Stimulated activated CD8-positive, alpha-beta memory T cell treated with anti-CD3 and anti-CD28 coated beads, Interleukin-12 subunit alpha, Interleukin-12 subunit beta, amount 100 ng/mL, for 4 hours (primary cell): ENCODE data around the gene EFNB2.

Experiments used
- DNase-seq: peaks from one replicate; pipeline ENCODE4 v3.0.0-alpha.2; 2020; ENCODE audit warnings: low read depth

Gene EFNB2

DNA sequence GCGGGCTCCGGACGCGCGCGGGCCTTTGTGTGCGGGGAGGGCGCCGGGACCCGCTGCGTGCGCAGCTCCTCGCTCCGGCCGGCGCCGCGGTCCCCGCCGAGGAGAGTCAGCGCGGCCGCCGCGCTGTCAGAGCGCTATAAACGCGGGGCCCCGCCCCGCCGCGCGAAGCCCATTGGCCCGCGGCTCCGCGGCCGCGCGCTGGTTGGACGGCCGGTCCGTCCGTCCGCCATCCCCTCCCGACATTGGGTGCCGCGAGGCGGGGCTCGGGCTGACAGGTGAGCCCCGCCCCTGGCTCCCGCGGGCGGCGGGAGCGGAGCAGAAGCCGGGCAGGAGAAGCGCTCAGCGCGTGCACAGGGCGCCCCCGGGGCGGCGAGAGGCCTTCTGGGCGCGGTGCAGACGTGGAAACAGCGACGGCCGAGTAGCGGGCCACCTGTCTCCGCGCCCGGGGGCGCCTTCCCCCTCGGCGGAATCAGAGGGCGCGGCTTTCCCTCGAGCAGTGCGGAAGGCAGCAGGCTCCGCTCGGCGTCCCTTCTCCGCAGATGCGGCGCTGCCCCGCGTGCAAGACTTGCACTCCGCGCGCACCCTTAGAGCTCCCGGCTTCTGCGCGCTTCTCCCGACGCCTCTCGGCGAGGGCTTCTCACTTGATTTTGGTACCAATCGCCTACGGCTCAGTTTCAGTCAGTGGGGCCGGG is at the start of gene EFNB2:
TSS of gene EFNB2 (minus strand) at position 111 of the 692 bp plus-strand sequence. CDS start 698 bp downstream, outside the sequence.
- peak; percentile 81 for DNase-seq

- no peak for DNase-seq
Measured at GRCh38 chr13:106581225-106581624, 45.8 kb upstream of the EFNB2 start.

DNA sequence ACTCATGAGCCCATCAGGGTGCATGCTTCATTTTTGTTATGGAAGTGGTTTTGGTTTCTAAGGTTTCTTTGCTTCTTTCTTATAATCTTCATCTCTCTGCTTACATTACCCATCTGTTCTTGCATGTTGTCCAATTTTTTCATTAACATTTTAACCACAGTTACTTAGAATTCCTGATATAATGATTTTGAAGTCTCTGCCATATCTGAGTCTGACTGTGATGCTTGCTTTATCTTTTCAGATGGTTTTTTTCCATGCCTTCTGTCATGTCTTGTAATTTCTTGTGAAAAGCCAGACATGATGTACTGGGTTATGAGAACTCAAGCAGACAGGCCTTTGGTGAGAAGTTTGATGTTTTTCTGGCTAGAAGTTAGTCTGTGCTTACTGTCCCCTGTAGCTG is 40.4 kb upstream of the EFNB2 start:
- DNase-seq, result no peak

DNA sequence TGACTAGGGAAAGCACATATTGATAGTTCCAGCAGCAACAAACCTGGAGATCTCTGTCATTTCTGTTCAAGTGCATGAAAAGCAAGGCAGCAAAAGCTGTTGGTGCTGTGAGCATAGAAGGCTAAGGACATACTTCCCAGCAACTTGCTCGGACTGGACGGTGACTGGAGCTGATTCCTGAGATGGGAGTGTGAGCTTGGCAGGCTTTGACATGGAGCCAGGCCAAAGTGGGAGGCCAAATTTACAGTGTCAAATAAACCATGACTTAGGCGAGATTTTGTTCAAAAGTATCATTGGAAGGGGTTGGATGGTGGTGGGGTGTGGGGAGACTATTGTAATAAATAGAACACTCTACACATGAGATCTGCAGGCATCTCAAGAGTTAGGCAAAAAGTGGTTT is 38.4 kb upstream of the EFNB2 start:
- no peak for DNase-seq

DNA sequence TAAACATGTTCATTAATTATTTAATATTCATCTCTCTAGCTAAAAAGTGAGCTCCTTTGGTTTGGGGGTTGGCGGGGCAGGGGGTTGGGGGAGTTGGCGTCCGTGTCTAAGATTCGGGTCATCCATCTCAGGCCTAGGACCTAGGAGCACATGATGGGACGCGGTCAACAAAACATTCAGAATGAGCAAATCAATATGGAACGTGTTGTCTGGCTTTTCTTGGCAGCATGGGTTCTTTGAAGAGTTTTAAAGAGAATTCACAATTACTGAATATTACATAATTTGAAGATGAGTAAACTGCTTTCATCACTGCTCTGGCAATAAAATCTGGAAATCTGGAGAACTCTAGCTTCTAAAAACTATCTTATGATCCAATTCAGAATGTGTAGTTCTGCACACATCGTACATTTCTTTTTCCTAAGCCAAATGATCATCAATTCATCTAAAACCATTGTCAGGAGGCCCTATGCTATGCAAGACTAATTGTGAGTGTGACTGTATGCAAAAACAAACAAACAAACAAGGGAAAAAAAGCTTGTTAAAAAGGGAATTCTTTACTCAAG is 37.9 kb upstream of the EFNB2 start:
- no peak for DNase-seq

- DNase-seq, result peak; percentile 48
Measured at GRCh38 chr13:106570299-106570852, 34.9 kb upstream of the EFNB2 start.

- DNase-seq, result no peak
Measured at GRCh38 chr13:106569233-106570095, 34.0 kb upstream of the EFNB2 start.

- no peak for DNase-seq
Measured at GRCh38 chr13:106568299-106569003, 33.0 kb upstream of the EFNB2 start.

DNA sequence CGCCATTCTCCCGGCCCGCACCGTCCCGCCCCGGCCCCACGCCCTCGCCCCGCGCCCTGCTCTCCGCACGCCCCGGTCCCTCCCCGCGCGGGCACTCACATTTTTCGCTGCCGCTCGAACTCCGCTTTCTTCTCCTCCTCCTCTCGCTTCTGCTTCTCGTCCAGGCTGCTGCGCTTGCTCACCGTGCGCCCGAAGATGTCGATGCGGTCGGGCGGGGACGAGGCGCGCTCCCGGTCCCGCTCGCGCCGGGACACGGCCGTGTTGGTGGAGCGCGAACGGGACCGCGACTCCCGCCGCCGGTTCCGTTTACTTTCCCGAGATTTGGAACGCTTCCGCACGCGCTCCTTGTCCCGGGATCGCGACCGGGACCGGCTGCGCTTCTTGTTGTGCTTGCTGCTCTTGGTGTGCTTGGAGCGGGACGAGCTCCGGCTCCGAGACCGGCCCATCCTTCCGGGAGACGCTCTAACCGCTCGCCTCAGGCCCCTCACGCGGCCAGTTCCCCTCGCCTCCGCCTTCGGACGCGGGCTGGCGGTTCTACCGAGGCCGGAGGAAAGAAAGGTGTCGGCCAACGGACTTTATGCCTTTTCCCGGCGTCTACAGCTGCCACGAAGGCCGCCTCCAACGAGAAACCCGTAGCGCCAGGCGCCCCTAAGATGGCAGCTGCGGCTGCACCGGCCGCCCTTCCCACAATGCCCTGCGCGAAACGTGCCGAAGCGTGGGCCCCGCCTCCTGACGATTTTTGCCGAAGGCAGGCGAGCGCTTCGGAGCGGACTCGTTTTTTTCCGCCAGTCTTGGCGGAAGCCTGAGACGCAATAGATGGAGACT is 32.2 kb upstream of the EFNB2 start, which contains the start of gene ARGLU1:
TSS of gene ARGLU1 (minus strand) at position 664 of the 825 bp plus-strand sequence. CDS start at position 446, 218 bp downstream.
- peak; percentile 90 for DNase-seq

- DNase-seq, result peak; percentile 10
Measured at GRCh38 chr13:106566641-106567473, 31.4 kb upstream of the EFNB2 start.

GRCh38 chr13:106565127-106565775 is 29.8 kb upstream of the EFNB2 start:
- no peak for DNase-seq

- no peak for DNase-seq
Measured at GRCh38 chr13:106562301-106562700, 26.8 kb upstream of the EFNB2 start.

DNA sequence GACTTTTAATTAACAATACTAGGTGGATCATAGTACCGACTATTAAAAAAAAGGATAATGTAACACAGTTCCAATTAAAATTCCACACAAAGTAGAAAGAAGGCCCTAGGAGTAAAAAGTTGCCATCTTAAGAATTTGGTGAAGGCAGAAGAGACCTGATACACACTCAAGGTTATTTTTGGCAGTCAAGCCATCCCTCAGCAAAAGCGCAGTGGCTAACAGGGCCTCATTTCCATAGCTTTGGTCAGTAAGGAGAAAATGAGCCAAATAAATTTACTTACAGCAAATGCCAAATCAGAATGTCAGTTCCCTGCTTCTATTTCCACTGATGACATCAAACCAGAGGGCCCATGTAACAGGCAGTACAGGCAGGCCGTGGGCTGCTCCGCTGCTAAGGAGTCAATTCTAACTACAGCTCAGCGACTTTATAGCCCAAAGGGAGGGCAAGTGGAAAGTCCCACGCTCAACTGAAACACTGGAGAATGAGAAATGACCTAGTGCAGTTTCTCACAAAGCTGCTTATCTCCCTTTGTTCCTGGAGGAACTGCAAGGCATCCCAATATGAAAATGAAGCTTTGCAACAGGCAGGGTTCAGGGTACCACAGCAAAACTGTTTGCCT is 26.2 kb upstream of the EFNB2 start:
- no peak for DNase-seq

- no peak for DNase-seq
Measured at GRCh38 chr13:106560821-106561220, 25.4 kb upstream of the EFNB2 start.

GRCh38 chr13:106558527-106558926 is 23.1 kb upstream of the EFNB2 start:
- no peak for DNase-seq

GRCh38 chr13:106555631-106556328 is 20.3 kb upstream of the EFNB2 start:
- no peak for DNase-seq

GRCh38 chr13:106551751-106552150 is 16.3 kb upstream of the EFNB2 start:
- no peak for DNase-seq

GRCh38 chr13:106551350-106551749 is 15.9 kb upstream of the EFNB2 start:
- no peak for DNase-seq
